OCI-LY3 (cell line): ENCODE data around the gene ATL1.
A peak's percentile ranks its signal among the peaks of the same experiment; 100 is the strongest.

Experiments used
- H2AFZ ChIP-seq: fragments of 200-600, 300-600 bp; shearing (Covaris generic); 2 replicates; pipeline ENCODE4 v1.6.0; 2014; ENCODE audit warnings: antibody characterized with exemption, low read depth, low read length
- H3K27ac ChIP-seq: fragments of 200-600, 300-600 bp; sonication (generic); 2 replicates; pipeline ENCODE4 v1.5.1; 2014; ENCODE audit warnings: mild to moderate bottlenecking, low read length, moderate library complexity, mixed read lengths
- H3K27me3 ChIP-seq: fragments of 200-600, 300-600 bp; sonication (generic); 2 replicates; pipeline ENCODE4 v1.6.1; 2014; ENCODE audit warnings: low read depth, low read length, mixed read lengths
- H3K36me3 ChIP-seq: fragments of 200-600, 300-600 bp; sonication (generic); replicated peaks from 2 replicates; pipeline ENCODE3; 2014; ENCODE audit warnings: low read depth, low read length, mixed read lengths
- H3K4me1 ChIP-seq: fragments of 300-600, 200-600 bp; sonication (generic); 2 replicates; pipeline ENCODE4 v1.6.1; 2014; ENCODE audit warnings: low read length, mixed read lengths
- H3K4me2 ChIP-seq: fragments of 200-600, 300-600 bp; sonication (generic); 2 replicates; pipeline ENCODE4 v1.6.1; 2014; ENCODE audit warnings: low read length, mixed read lengths
- H3K4me3 ChIP-seq: fragments of 300-600, 200-600 bp; sonication (generic); 2 replicates; pipeline ENCODE4 v1.5.1; 2014; ENCODE audit warnings: antibody characterized with exemption, mild to moderate bottlenecking, low read length, moderate library complexity
- H3K79me2 ChIP-seq: fragments of 300-600, 200-600 bp; shearing (Covaris generic); 2 replicates; pipeline ENCODE4 v1.6.1; 2014; ENCODE audit warnings: mild to moderate bottlenecking, low read length, mixed read lengths
- H3K9ac ChIP-seq: fragments of 300-600, 200-600 bp; shearing (Covaris generic); 2 replicates; pipeline ENCODE4 v1.6.0; 2014; ENCODE audit warnings: mild to moderate bottlenecking, low read length, moderate library complexity
- H3K9me3 ChIP-seq: fragments of 200-600, 300-600 bp; shearing (Covaris generic); 2 replicates; pipeline ENCODE4 v1.6.1; 2014; ENCODE audit warnings: low read length, mixed read lengths; ENCODE audit not compliant: insufficient read depth
- H4K20me1 ChIP-seq: fragments of 200-600, 300-600 bp; sonication (generic); 2 replicates; pipeline ENCODE4 v1.6.1; 2016; ENCODE audit warnings: low read length, mixed read lengths; ENCODE audit not compliant: insufficient read depth
- CTCF ChIP-seq: fragments of 200-600, 300-600 bp; sonication (generic); IDR thresholded peaks from 2 replicates; pipeline ENCODE4 v1.5.1; 2014; ENCODE audit warnings: antibody characterized with exemption, low read length, low read depth
- EZH2phosphoT487 ChIP-seq: fragments of 200-600 bp; shearing (Covaris generic); IDR thresholded peaks from 2 replicates; pipeline ENCODE4 v1.6.1; 2018; ENCODE audit warnings: antibody characterized with exemption, mixed run types, low read depth

The ATL1 gene

GRCh38 chr14:50559990-50560930 is at the start of gene ATL1:
TSS of gene ATL1 (plus strand) at chr14:50560145. CDS start at chr14:50560266, 121 bp downstream.
- no peaks in the 10 kb centered on the region for H4K20me1 ChIP-seq
- H3K27ac ChIP-seq, result no peak within 1 kb of the TSS
- H3K9ac ChIP-seq, result peak within 1 kb of the TSS; percentile 34; the same call in 1 of the 2 replicates
- no peaks in the 10 kb centered on the region for H3K9me3 ChIP-seq
- H2AFZ ChIP-seq, result peak within 1 kb of the TSS; percentile 58; the same call in 1 of the 2 replicates
- peak within 1 kb of the TSS; percentile 78 for H3K4me3 ChIP-seq
- peaks cover 61% of the 10 kb centered on the region for H3K27me3 ChIP-seq
- no peaks in the 10 kb centered on the region for H3K36me3 ChIP-seq
- H3K4me2 ChIP-seq, result peak within 1 kb of the TSS; percentile 84
- H3K79me2 ChIP-seq, result no peaks in the 10 kb centered on the region
- TF ChIP-seq EZH2phosphoT487 (no peak), CTCF (no peak)
- H3K4me1 ChIP-seq, result peaks cover 7% of the 10 kb centered on the region; the same call in 1 of the 2 replicates

- no peak overlapping the region for H3K4me3 ChIP-seq
- no peaks in the 10 kb centered on the region for H3K27me3 ChIP-seq
- H2AFZ ChIP-seq, result no peak overlapping the region
- H3K9ac ChIP-seq, result no peak overlapping the region
- H3K9me3 ChIP-seq, result no peaks in the 10 kb centered on the region
- TF ChIP-seq EZH2phosphoT487 (no peak), CTCF (no peak)
- peaks cover 50% of the 10 kb centered on the region for H3K79me2 ChIP-seq
- no peak overlapping the region for H3K4me2 ChIP-seq
- H3K27ac ChIP-seq, result no peak overlapping the region
- no peaks in the 10 kb centered on the region for H3K4me1 ChIP-seq
- H3K36me3 ChIP-seq, result peaks cover 6% of the 10 kb centered on the region
- no peaks in the 10 kb centered on the region; the same call in 1 of the 2 replicates for H4K20me1 ChIP-seq
Measured at GRCh38 chr14:50510157-50510556, 49.8 kb upstream of the ATL1 start.

GRCh38 chr14:50512463-50512862 is 47.5 kb upstream of the ATL1 start:
- no peaks in the 10 kb centered on the region for H3K27me3 ChIP-seq
- no peak overlapping the region for H3K9ac ChIP-seq
- no peaks in the 10 kb centered on the region; the same call in 1 of the 2 replicates for H4K20me1 ChIP-seq
- H3K9me3 ChIP-seq, result no peaks in the 10 kb centered on the region
- peaks cover 6% of the 10 kb centered on the region for H3K36me3 ChIP-seq
- H3K4me1 ChIP-seq, result no peaks in the 10 kb centered on the region
- peaks cover 64% of the 10 kb centered on the region for H3K79me2 ChIP-seq
- H2AFZ ChIP-seq, result no peak overlapping the region
- no peak overlapping the region for H3K4me3 ChIP-seq
- TF ChIP-seq CTCF, result no peak
- H3K4me2 ChIP-seq, result no peak overlapping the region
- H3K27ac ChIP-seq, result no peak overlapping the region

GRCh38 chr14:50516091-50516490 is 43.9 kb upstream of the ATL1 start:
- peaks cover 81% of the 10 kb centered on the region for H3K79me2 ChIP-seq
- H3K27me3 ChIP-seq, result no peaks in the 10 kb centered on the region
- peaks cover 13% of the 10 kb centered on the region for H4K20me1 ChIP-seq
- no peak overlapping the region for H3K9ac ChIP-seq
- H2AFZ ChIP-seq, result no peak overlapping the region
- H3K4me1 ChIP-seq, result peaks cover 4% of the 10 kb centered on the region
- no peak overlapping the region for H3K27ac ChIP-seq
- H3K9me3 ChIP-seq, result no peaks in the 10 kb centered on the region
- H3K4me3 ChIP-seq, result no peak overlapping the region
- TF ChIP-seq CTCF (no peak), EZH2phosphoT487 (no peak)
- H3K4me2 ChIP-seq, result no peak overlapping the region
- peaks cover 2% of the 10 kb centered on the region for H3K36me3 ChIP-seq
